Measurements from ENCODE around the gene POLQ. TPM values are rescaled to one million over a fixed set of nuclear protein-coding genes. Genes with fewer than 3 reads are reported as not detected.

POLQ gene
- total RNA-seq, 1 experiment from 2014 or later = 12.3 TPM

DNA sequence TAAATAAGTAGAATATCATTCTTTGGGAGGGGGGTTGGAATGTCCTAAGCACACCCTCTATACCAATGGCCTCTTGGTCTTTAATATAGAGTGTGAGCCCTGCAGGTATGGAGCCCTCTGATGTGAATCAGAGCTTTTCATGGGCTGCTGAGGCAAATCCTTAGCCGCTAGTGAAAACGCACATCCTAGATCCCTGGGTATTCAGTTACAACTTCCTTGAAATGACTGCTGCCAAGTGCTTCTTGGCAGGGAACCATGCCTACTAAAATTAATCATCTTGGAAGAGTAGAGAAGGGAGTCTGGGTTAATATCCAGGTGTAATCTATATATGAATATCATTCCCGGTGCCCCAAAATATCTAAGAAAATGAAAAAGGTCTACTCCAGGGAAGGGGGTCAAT lies 109.1 kb downstream of the POLQ start:
- ChIA-PET POLR2A (no interaction called here), RAD21 (ENCODE audit: low non-redundant PET in 1 of 2, low total read pairs in 2 of 2, uncharacterized antibody in 2 of 2, unreplicated experiment in 2 of 2) (no interaction called here), CTCF (no interaction called here)
- Histone ChIP-seq H4K20me1 (ENCODE audit: insufficient read depth) (no peaks in the 10 kb centered on the region), H2AFZ (ENCODE audit: low read depth, low read length, poor library complexity, severe bottlenecking) (no peak overlapping the region), H3K9me2 (ENCODE audit: insufficient read depth) (no peaks in the 10 kb centered on the region), H3K4me3 (replicated peaks in 1 of 2; ENCODE audit: low read depth in 1 of 2, low read length in 2 of 2) (no peak overlapping the region), H3K4me1 (ENCODE audit: control insufficient read depth in 1 of 2, insufficient read depth in 2 of 2, low read length in 2 of 2) (no peaks in the 10 kb centered on the region), H3K9me3 (ENCODE audit: control insufficient read depth in 1 of 2, insufficient read depth in 1 of 2, low read depth in 1 of 2, low read length in 2 of 2) (no peaks in the 10 kb centered on the region), H3K79me2 (ENCODE audit: insufficient read depth, low read length) (no peaks in the 10 kb centered on the region), H3K27ac (ENCODE audit: low read depth, low read length) (no peak overlapping the region), H3K27me3 (ENCODE audit: insufficient read depth, low read length) (no peaks in the 10 kb centered on the region), H3K36me3 (ENCODE audit: control insufficient read depth in 1 of 2, insufficient read depth in 2 of 2, low read length in 2 of 2) (peaks cover 3 to 18% of the 10 kb centered on the region in 2 experiments; a peak in 3 of 4 replicates), H3K9ac (ENCODE audit: low read length) (no peak overlapping the region), H3K4me2 (ENCODE audit: low read length) (no peak overlapping the region)
- no TSS peak for BruUV-seq (replicated peaks)
- no peak for TF ChIP-seq RAD21 (IDR thresholded peaks at IDR 0.05; ENCODE audit: low read depth)
- TF ChIP-seq EGR1 (IDR thresholded peaks at IDR 0.05; ENCODE audit: low read depth) = no peak
- no peak for TF ChIP-seq YY1 (IDR thresholded peaks at IDR 0.05; ENCODE audit: extremely low read depth, insufficient replicate concordance, low read depth, low read length)
- no peak for TF ChIP-seq TCF7L2 (IDR thresholded peaks at IDR 0.05; ENCODE audit: borderline replicate concordance, extremely low read depth, insufficient read depth, insufficient read length)
- no peak for TF ChIP-seq CEBPB (IDR thresholded peaks at IDR 0.05; ENCODE audit: low read depth)
- TF ChIP-seq SRF (IDR thresholded peaks at IDR 0.05; ENCODE audit: low read depth) = no peak
- TF ChIP-seq, protein P1, sequence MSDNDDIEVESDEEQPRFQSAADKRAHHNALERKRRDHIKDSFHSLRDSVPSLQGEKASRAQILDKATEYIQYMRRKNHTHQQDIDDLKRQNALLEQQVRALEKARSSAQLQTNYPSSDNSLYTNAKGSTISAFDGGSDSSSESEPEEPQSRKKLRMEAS (IDR thresholded peaks at IDR 0.05) = no peak
- intact Hi-C loops (cut with micrococcal nuclease) = no loop called here
- no peak for ATAC-seq
- DNase-seq (ENCODE audit: low read depth, low spot score) = no peak

DNA sequence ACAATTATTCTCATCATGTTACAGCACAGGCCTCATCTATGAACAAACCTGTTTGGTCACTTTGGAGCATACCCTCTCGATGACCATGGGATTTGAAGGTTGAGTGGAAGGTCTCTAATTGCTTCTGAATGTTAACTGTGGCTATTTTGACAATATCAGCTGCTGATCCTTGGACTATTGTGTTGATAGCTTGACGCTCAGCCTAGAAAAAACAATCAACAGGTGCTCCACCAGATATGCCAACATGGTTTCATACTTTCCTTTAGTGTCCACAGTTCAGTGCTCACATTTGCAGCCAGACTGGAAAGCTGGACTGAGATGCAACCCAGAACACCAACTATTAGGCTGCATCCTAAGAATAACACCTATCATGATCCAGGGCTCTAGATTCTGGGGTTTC lies 109.7 kb downstream of the POLQ start:
- H3K36me3 ChIP-seq (ENCODE audit: control insufficient read depth in 1 of 2, insufficient read depth in 2 of 2, low read length in 2 of 2) = peaks cover 3 to 19% of the 10 kb centered on the region in 2 experiments; a peak in 3 of 4 replicates
- no peak overlapping the region for H3K4me2 ChIP-seq (ENCODE audit: low read length)
- no TSS peak for BruUV-seq (replicated peaks)
- RAD21 ChIA-PET (ENCODE audit: low non-redundant PET in 1 of 2, low total read pairs in 2 of 2, uncharacterized antibody in 2 of 2, unreplicated experiment in 2 of 2) = no interaction called here
- TF ChIP-seq, protein P1 (IDR thresholded peaks at IDR 0.05) = no peak
- TF ChIP-seq CEBPB (IDR thresholded peaks at IDR 0.05; ENCODE audit: low read depth) (no peak), FOSL1 (IDR thresholded peaks at IDR 0.05; ENCODE audit: low read depth) (no peak)
- TF ChIP-seq, protein P2, sequence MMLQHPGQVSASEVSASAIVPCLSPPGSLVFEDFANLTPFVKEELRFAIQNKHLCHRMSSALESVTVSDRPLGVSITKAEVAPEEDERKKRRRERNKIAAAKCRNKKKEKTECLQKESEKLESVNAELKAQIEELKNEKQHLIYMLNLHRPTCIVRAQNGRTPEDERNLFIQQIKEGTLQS (IDR thresholded peaks at IDR 0.05) = no peak
- TF ChIP-seq, protein P3, sequence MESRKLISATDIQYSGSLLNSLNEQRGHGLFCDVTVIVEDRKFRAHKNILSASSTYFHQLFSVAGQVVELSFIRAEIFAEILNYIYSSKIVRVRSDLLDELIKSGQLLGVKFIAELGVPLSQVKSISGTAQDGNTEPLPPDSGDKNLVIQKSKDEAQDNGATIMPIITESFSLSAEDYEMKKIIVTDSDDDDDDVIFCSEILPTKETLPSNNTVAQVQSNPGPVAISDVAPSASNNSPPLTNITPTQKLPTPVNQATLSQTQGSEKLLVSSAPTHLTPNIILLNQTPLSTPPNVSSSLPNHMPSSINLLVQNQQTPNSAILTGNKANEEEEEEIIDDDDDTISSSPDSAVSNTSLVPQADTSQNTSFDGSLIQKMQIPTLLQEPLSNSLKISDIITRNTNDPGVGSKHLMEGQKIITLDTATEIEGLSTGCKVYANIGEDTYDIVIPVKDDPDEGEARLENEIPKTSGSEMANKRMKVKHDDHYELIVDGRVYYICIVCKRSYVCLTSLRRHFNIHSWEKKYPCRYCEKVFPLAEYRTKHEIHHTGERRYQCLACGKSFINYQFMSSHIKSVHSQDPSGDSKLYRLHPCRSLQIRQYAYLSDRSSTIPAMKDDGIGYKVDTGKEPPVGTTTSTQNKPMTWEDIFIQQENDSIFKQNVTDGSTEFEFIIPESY (IDR thresholded peaks at IDR 0.05; ENCODE audit: extremely low read depth, insufficient replicate concordance, low read length) = no peak
- no peak overlapping the region for H3K27ac ChIP-seq (ENCODE audit: low read depth, low read length)
- no peaks in the 10 kb centered on the region for H4K20me1 ChIP-seq (ENCODE audit: insufficient read depth)
- H3K9ac ChIP-seq (ENCODE audit: low read length) = no peak overlapping the region
- no peaks in the 10 kb centered on the region for H3K79me2 ChIP-seq (ENCODE audit: insufficient read depth, low read length)
- POLR2A ChIA-PET = no interaction called here
- no peaks in the 10 kb centered on the region for H3K27me3 ChIP-seq (ENCODE audit: insufficient read depth, low read length)
- intact Hi-C loops (cut with micrococcal nuclease) = no loop called here
- H3K4me3 ChIP-seq (replicated peaks in 1 of 2; ENCODE audit: low read depth in 1 of 2, low read length in 2 of 2) = no peak overlapping the region
- no peak for DNase-seq (ENCODE audit: low read depth, low spot score)
- H2AFZ ChIP-seq (ENCODE audit: low read depth, low read length, poor library complexity, severe bottlenecking) = no peak overlapping the region
- CTCF ChIA-PET = no interaction called here
- H3K9me3 ChIP-seq (ENCODE audit: control insufficient read depth in 1 of 2, insufficient read depth in 1 of 2, low read depth in 1 of 2, low read length in 2 of 2) = no peaks in the 10 kb centered on the region
- ATAC-seq = no peak
- H3K4me1 ChIP-seq (ENCODE audit: control insufficient read depth in 1 of 2, insufficient read depth in 2 of 2, low read length in 2 of 2) = no peaks in the 10 kb centered on the region
- no peaks in the 10 kb centered on the region for H3K9me2 ChIP-seq (ENCODE audit: insufficient read depth)
